Neural cell (in vitro differentiated cells): ENCODE measurements around the gene LPP. TPM values are rescaled to one million over a fixed set of nuclear protein-coding genes. Genes with fewer than 3 reads are reported as not detected.

Source experiments
- H2AFZ ChIP-seq: fragments of 200-600, 300-800 bp; sonication (generic), shearing (Covaris generic); 2 replicates; pipeline ENCODE4 v1.6.0; 2014; ENCODE audit warnings: low read depth, mild to moderate bottlenecking, antibody characterized with exemption, low read length, moderate library complexity
- H3F3A ChIP-seq: fragments of 200-600 bp; shearing (Covaris generic); 2 replicates; pipeline ENCODE4 v1.6.1; 2016; ENCODE audit warnings: mild to moderate bottlenecking, moderate library complexity, mixed read lengths, antibody characterized with exemption, low read length; ENCODE audit not compliant: insufficient read depth, poor library complexity, severe bottlenecking
- H3K27ac ChIP-seq: fragments of 200-600, 300-800 bp; sonication (generic), shearing (Covaris generic); 2 replicates; pipeline ENCODE4 v1.5.1; 2014; ENCODE audit warnings: mild to moderate bottlenecking, low read length, moderate library complexity
- H3K27me3 ChIP-seq: fragments of 300-800, 200-600 bp; sonication (generic), shearing (Covaris generic); 2 replicates; pipeline ENCODE4 v1.6.0; 2014; ENCODE audit warnings: mild to moderate bottlenecking, low read depth, low read length, moderate library complexity; ENCODE audit not compliant: insufficient read depth
- H3K36me3 ChIP-seq: fragments of 300-800, 200-600 bp; sonication (generic), shearing (Covaris generic); 2 replicates; pipeline ENCODE4 v1.5.1; 2014; ENCODE audit warnings: mild to moderate bottlenecking, antibody characterized with exemption, low read length, moderate library complexity; ENCODE audit not compliant: insufficient read depth
- H3K4me2 ChIP-seq: fragments of 300-800, 200-600 bp; sonication (generic), shearing (Covaris generic); 2 replicates; pipeline ENCODE4 v1.6.0; 2014; ENCODE audit warnings: mild to moderate bottlenecking, low read length
- H3K4me3 ChIP-seq: fragments of 300-800, 200-600 bp; sonication (generic), shearing (Covaris generic); 2 replicates; pipeline ENCODE4 v1.5.1; 2014; ENCODE audit warnings: mild to moderate bottlenecking, low read length, moderate library complexity
- H3K79me2 ChIP-seq: fragments of 200-600 bp; shearing (Covaris generic); replicated peaks from 2 replicates; pipeline ENCODE4 v1.6.0; 2014; ENCODE audit warnings: mild to moderate bottlenecking, low read length, moderate library complexity; ENCODE audit not compliant: insufficient read depth
- H3K9ac ChIP-seq: fragments of 300-800, 200-600 bp; sonication (generic), shearing (Covaris generic); 2 replicates; pipeline ENCODE4 v1.6.1; 2016; ENCODE audit warnings: mild to moderate bottlenecking, low read length, mixed read lengths
- H3K9me2 ChIP-seq: fragments of 200-600 bp; shearing (Covaris generic); 2 replicates; pipeline ENCODE4 v1.6.1; 2016; ENCODE audit warnings: mild to moderate bottlenecking, low read length, mixed read lengths; ENCODE audit not compliant: insufficient read depth
- H3K9me3 ChIP-seq: fragments of 200-600, 300-800 bp; sonication (generic), shearing (Covaris generic); 2 replicates; pipeline ENCODE4 v1.6.1; 2016; ENCODE audit warnings: mild to moderate bottlenecking, mixed run types, low read length, moderate library complexity, mixed read lengths
- H4K20me1 ChIP-seq: fragments of 200-600 bp; shearing (Covaris generic); 2 replicates; pipeline ENCODE4 v1.6.1; 2016; ENCODE audit warnings: mild to moderate bottlenecking, mixed run types; ENCODE audit not compliant: insufficient read depth
- EP300 ChIP-seq: fragments of 450-650 bp; conservative IDR thresholded peaks from 2 replicates; pipeline ENCODE4 v1.6.1; 2014; ENCODE audit warnings: antibody characterized with exemption, mild to moderate bottlenecking, moderate library complexity; ENCODE audit not compliant: poor library complexity, severe bottlenecking
- EZH2 ChIP-seq: fragments of 200-600, 300-800 bp; shearing (Covaris generic), sonication (generic); IDR thresholded peaks from 2 replicates; pipeline ENCODE4 v1.6.1; 2014; ENCODE audit warnings: antibody characterized with exemption, low read length, borderline replicate concordance, mild to moderate bottlenecking; ENCODE audit not compliant: insufficient read depth, poor library complexity, severe bottlenecking
- MXI1 ChIP-seq: fragments of 450-650 bp; conservative IDR thresholded peaks from 2 replicates; pipeline ENCODE4 v1.6.1; 2014; ENCODE audit warnings: antibody characterized with exemption, mild to moderate bottlenecking; ENCODE audit not compliant: poor library complexity, severe bottlenecking
- POLR2AphosphoS5 ChIP-seq: IDR thresholded peaks from 2 replicates; pipeline ENCODE4 v1.6.1; 2012
- RAD21 ChIP-seq: fragments of 450-650 bp; conservative IDR thresholded peaks from 2 replicates; pipeline ENCODE4 v1.6.1; 2014; ENCODE audit warnings: antibody characterized with exemption, mild to moderate bottlenecking, moderate library complexity
- SMC3 ChIP-seq: fragments of 450-650 bp; conservative IDR thresholded peaks from 2 replicates; pipeline ENCODE4 v1.6.1; 2014; ENCODE audit warnings: antibody characterized with exemption, mild to moderate bottlenecking, moderate library complexity; ENCODE audit not compliant: poor library complexity
- TAF1 ChIP-seq: IDR thresholded peaks from 2 replicates; pipeline ENCODE4 v1.6.1; 2012; ENCODE audit warnings: low read depth
- polyA plus RNA-seq: library from polyadenylated mRNA; depleted of rRNA; stranded (reverse); fragments of >200 nt; gene quantifications from 2 replicates; pipeline ENCODE4 v1.2.3, GENCODE V29; 2014
- TF ChIP-seq, protein P1 (sequence below): fragments of 450-650 bp; IDR thresholded peaks from 2 replicates; pipeline ENCODE4 v1.5.1; 2014; ENCODE audit warnings: antibody characterized with exemption, mild to moderate bottlenecking, moderate library complexity; ENCODE audit not compliant: poor library complexity, severe bottlenecking
- TF ChIP-seq, protein P2 (sequence below): IDR thresholded peaks from 2 replicates; pipeline ENCODE4 v1.6.1; 2012; ENCODE audit warnings: borderline replicate concordance

Gene LPP
- polyA plus RNA-seq, 1 donor from 2014 or later, result 3.0 TPM

DNA sequence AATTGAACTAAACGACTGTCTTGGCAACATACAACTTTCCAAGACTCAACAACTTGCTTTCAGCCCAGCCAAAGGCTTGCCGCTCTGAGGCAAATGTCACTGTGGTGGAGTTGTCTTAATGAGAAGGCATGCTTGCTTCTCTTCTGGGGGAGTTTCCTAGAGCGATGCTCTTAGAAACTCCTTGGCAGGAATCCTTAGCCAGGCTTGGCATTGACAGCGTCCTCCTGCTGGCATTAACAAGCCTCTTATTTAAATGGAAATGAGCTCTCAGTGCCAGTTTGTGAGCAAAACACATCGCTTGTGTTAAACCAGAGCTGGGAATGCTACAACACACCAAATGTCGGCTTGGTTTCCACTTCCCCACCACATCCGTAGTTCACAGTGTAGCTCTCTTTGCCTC lies 752.3 kb downstream of the LPP start:
- no peak overlapping the region for H3K4me2 ChIP-seq
- TF ChIP-seq EZH2 (no peak), SMC3 (no peak)
- TF ChIP-seq, protein P1, sequence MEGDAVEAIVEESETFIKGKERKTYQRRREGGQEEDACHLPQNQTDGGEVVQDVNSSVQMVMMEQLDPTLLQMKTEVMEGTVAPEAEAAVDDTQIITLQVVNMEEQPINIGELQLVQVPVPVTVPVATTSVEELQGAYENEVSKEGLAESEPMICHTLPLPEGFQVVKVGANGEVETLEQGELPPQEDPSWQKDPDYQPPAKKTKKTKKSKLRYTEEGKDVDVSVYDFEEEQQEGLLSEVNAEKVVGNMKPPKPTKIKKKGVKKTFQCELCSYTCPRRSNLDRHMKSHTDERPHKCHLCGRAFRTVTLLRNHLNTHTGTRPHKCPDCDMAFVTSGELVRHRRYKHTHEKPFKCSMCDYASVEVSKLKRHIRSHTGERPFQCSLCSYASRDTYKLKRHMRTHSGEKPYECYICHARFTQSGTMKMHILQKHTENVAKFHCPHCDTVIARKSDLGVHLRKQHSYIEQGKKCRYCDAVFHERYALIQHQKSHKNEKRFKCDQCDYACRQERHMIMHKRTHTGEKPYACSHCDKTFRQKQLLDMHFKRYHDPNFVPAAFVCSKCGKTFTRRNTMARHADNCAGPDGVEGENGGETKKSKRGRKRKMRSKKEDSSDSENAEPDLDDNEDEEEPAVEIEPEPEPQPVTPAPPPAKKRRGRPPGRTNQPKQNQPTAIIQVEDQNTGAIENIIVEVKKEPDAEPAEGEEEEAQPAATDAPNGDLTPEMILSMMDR, result no peak
- TF ChIP-seq, protein P2, sequence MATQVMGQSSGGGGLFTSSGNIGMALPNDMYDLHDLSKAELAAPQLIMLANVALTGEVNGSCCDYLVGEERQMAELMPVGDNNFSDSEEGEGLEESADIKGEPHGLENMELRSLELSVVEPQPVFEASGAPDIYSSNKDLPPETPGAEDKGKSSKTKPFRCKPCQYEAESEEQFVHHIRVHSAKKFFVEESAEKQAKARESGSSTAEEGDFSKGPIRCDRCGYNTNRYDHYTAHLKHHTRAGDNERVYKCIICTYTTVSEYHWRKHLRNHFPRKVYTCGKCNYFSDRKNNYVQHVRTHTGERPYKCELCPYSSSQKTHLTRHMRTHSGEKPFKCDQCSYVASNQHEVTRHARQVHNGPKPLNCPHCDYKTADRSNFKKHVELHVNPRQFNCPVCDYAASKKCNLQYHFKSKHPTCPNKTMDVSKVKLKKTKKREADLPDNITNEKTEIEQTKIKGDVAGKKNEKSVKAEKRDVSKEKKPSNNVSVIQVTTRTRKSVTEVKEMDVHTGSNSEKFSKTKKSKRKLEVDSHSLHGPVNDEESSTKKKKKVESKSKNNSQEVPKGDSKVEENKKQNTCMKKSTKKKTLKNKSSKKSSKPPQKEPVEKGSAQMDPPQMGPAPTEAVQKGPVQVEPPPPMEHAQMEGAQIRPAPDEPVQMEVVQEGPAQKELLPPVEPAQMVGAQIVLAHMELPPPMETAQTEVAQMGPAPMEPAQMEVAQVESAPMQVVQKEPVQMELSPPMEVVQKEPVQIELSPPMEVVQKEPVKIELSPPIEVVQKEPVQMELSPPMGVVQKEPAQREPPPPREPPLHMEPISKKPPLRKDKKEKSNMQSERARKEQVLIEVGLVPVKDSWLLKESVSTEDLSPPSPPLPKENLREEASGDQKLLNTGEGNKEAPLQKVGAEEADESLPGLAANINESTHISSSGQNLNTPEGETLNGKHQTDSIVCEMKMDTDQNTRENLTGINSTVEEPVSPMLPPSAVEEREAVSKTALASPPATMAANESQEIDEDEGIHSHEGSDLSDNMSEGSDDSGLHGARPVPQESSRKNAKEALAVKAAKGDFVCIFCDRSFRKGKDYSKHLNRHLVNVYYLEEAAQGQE, result no peak
- H2AFZ ChIP-seq, result no peak overlapping the region
- H3F3A ChIP-seq, result no peaks in the 10 kb centered on the region
- H3K36me3 ChIP-seq, result no peaks in the 10 kb centered on the region
- no peak overlapping the region for H3K4me3 ChIP-seq
- H3K9me2 ChIP-seq, result no peaks in the 10 kb centered on the region
- H4K20me1 ChIP-seq, result no peaks in the 10 kb centered on the region
- no peak overlapping the region for H3K9ac ChIP-seq
- H3K27ac ChIP-seq, result no peak overlapping the region
- no peaks in the 10 kb centered on the region for H3K27me3 ChIP-seq
- no peaks in the 10 kb centered on the region for H3K9me3 ChIP-seq
- no peaks in the 10 kb centered on the region for H3K79me2 ChIP-seq

DNA sequence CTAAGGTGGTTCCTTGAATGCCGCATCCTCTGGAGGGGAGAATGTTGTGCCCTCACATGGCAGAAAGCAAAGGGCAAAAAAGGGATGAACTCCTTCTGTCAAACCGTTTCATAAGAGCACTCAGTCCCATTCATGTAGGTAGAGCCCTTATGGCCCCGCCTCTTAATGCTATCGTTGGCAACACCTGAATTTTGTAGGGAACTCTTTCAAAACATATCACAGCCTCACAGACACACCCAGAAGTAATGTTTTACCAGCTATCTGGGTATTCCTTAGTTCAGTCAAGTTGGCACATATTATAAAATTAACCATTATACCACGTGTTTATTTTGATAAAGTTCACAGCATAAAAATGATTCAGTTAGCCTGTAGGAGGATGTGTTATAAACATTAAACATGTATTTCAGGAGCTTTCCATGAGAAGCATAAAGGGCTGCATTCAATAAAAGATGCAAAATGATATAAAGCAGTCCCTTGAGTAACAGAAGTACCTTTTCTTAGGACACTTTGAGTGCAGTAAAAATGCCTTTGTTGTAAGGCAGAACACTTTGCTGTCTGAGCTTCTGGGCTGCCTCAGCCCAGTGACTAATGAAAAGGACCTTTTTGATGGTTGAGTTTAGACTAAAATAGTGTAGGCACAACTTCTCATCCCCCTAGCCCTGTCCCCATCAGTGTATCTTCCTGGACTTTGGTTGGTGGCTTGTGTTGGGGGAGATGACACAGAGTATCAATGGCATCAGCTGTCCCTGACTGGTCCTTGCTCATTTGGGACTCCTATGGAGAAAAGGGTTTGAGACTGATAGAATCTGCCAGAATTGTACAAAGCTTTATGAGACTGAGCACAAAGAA lies 754.3 kb downstream of the LPP start:
- Histone ChIP-seq H3K79me2 (no peaks in the 10 kb centered on the region), H3K4me2 (no peak overlapping the region), H3K27ac (no peak overlapping the region), H4K20me1 (no peaks in the 10 kb centered on the region), H3K4me3 (no peak overlapping the region), H3K36me3 (no peaks in the 10 kb centered on the region), H3K9ac (no peak overlapping the region), H3K27me3 (no peaks in the 10 kb centered on the region), H3K9me2 (no peaks in the 10 kb centered on the region), H2AFZ (no peak overlapping the region), H3F3A (no peaks in the 10 kb centered on the region), H3K9me3 (no peaks in the 10 kb centered on the region)
- TF ChIP-seq EP300, result no peak
- TF ChIP-seq MXI1, result no peak
- TF ChIP-seq, protein P2, result no peak
- TF ChIP-seq EZH2, result no peak
- TF ChIP-seq, protein P1, result no peak
- no peak for TF ChIP-seq POLR2AphosphoS5
- no peak for TF ChIP-seq TAF1
- TF ChIP-seq SMC3, result no peak
- no peak for TF ChIP-seq RAD21
